GM18870 (cell line): ENCODE measurements around the gene COL13A1.

Source experiments
- ATAC-seq: cut with Tn5 transposase; IDR thresholded peaks from one replicate; pipeline ENCODE4 v1.9.1; 2021; ENCODE audit warnings: moderate library complexity; ENCODE audit not compliant: unreplicated experiment

The COL13A1 gene

GRCh38 chr10:69801434-69802315 is at the start of gene COL13A1:
COL13A1 (plus strand) TSS chr10:69801906; CDS start chr10:69802424, 518 bp downstream.
- no peak for ATAC-seq

GRCh38 chr10:69752479-69752878 is 49.2 kb upstream of the COL13A1 start:
- no peak for ATAC-seq

- ATAC-seq: no peak
These were observed 45.4 kb upstream of the COL13A1 start for GRCh38 chr10:69756279-69756678.

GRCh38 chr10:69757206-69757552 is 44.5 kb upstream of the COL13A1 start:
- no peak for ATAC-seq

GRCh38 chr10:69757553-69758309 is 44.0 kb upstream of the COL13A1 start:
- ATAC-seq: no peak

- ATAC-seq: no peak
These were observed 43.4 kb upstream of the COL13A1 start for GRCh38 chr10:69758310-69758728.

GRCh38 chr10:69759641-69760040 is 42.1 kb upstream of the COL13A1 start:
- ATAC-seq: no peak

GRCh38 chr10:69760072-69760471 is 41.6 kb upstream of the COL13A1 start:
- no peak for ATAC-seq

GRCh38 chr10:69761320-69761719 is 40.4 kb upstream of the COL13A1 start:
- no peak for ATAC-seq

GRCh38 chr10:69766161-69766910 is 35.4 kb upstream of the COL13A1 start:
- ATAC-seq: no peak

- no peak for ATAC-seq
These were observed 33.9 kb upstream of the COL13A1 start for GRCh38 chr10:69767793-69768192.

GRCh38 chr10:69768386-69768785 is 33.3 kb upstream of the COL13A1 start:
- ATAC-seq: no peak

- ATAC-seq: no peak
These were observed 32.2 kb upstream of the COL13A1 start for GRCh38 chr10:69769395-69769992.

- ATAC-seq: no peak
These were observed 28.6 kb upstream of the COL13A1 start for GRCh38 chr10:69772933-69773704.

- no peak for ATAC-seq
These were observed 27.1 kb upstream of the COL13A1 start for GRCh38 chr10:69774596-69774995.

- no peak for ATAC-seq
These were observed 21.6 kb upstream of the COL13A1 start for GRCh38 chr10:69780077-69780476.

GRCh38 chr10:69781576-69781975 is 20.1 kb upstream of the COL13A1 start:
- no peak for ATAC-seq

GRCh38 chr10:69783515-69783914 is 18.2 kb upstream of the COL13A1 start:
- ATAC-seq: no peak

- ATAC-seq: no peak
These were observed 14.9 kb upstream of the COL13A1 start for GRCh38 chr10:69786791-69787190.

GRCh38 chr10:69787681-69788080 is 14.0 kb upstream of the COL13A1 start:
- no peak for ATAC-seq
